Adrenal gland (tissue), 12 donors: ENCODE data around the gene TMC2. TPM values are rescaled to one million over a fixed set of nuclear protein-coding genes. Genes with fewer than 3 reads are reported as not detected.

ENCODE experiments used
- DNase-seq, 7 donors: peaks; one replicate each; pipeline ENCODE4 v3.0.0-alpha.2; 2019 to 2020
- H3K27ac ChIP-seq, 5 donors: fragments of 200-600 bp; sonication (generic) in 4 of 5; 1 replicate in 3 of 5; 2 replicates in 2 of 5; pipeline versions ENCODE4 v1.5.1 to v1.8.0; 2016 to 2020; ENCODE audit warnings: mild to moderate bottlenecking in 1 of 5
- H3K27me3 ChIP-seq: fragments of 200-600 bp; 2 replicates; pipeline ENCODE4 v1.8.0; 2021
- H3K36me3 ChIP-seq, 2 donors: fragments of 200-600 bp; replicated peaks in 1 of 2; 1 replicate in 1 of 2; 2 replicates in 1 of 2; pipeline versions ENCODE4 v1.5.1 to v1.8.0; 2018 to 2022
- H3K4me1 ChIP-seq, 2 donors: fragments of 200-600 bp; replicated peaks in 1 of 2; 1 replicate in 1 of 2; 2 replicates in 1 of 2; pipeline versions ENCODE4 v1.5.1 to v1.8.0; 2018 to 2021
- H3K4me3 ChIP-seq, 4 donors: fragments of 200-600 bp; sonication (generic) in 3 of 4; one replicate each; pipeline ENCODE4 v1.5.1; 2016 to 2018
- H3K9me3 ChIP-seq, 3 donors: fragments of 200-600 bp; sonication (generic) in 1 of 3; replicated peaks in 1 of 3; 1 replicate in 2 of 3; 2 replicates in 1 of 3; pipeline versions ENCODE4 v1.5.1 to v1.8.0; 2016 to 2021
- CTCF ChIP-seq, 6 experiments: fragments of 450-650 bp in 4 of 6; fragments of 200-600 bp in 2 of 6; sonication (generic) in 1 of 6; IDR thresholded peaks; 1 replicate in 5 of 6; 2 replicates in 1 of 6; pipeline versions ENCODE4 v1.5.1 to v1.8.0; 2016 to 2021; ENCODE audit warnings: antibody characterized with exemption in 6 of 6, mild to moderate bottlenecking in 2 of 6, moderate library complexity in 1 of 6
- POLR2A ChIP-seq, 2 donors: fragments of 450-650 bp; IDR thresholded peaks; one replicate each; pipeline ENCODE4 v1.6.1; 2017; ENCODE audit warnings: antibody characterized with exemption in 2 of 2, mild to moderate bottlenecking in 2 of 2, moderate library complexity in 1 of 2
- WGBS, 4 donors: extraction: QIAGEN DNeasy Blood & Tissue Kit in 2 of 4; methylation state at CpG; one replicate each; pipeline versions ENCODE4 v1.1.5 to v1.1.7; 2013 to 2017; 5-methylcytosine and 5-hydroxymethylcytosine counted together
- intact Hi-C, 2 donors: fragments of 100-400 bp; cut with DNase I; formaldehyde crosslinking; loops; one replicate each; pipeline versions ENCODE4 v1.14.1 to v1.15.0; 2022 to 2023
- polyA plus RNA-seq, 3 donors: library from polyadenylated mRNA; stranded (reverse); fragments of 200-250 nt in 2 of 3; fragments of 350-450 nt in 1 of 3; fragmentation: Illumina TruSeq in 1 of 3; extraction: RNeasy Lipid Tissue Mini Kit (QIAGEN cat#74804) in 1 of 3; gene quantifications; one replicate each; pipeline ENCODE4 v1.2.3, GENCODE V29; 2013 to 2014
- total RNA-seq, 9 donors: library from RNA; depleted of rRNA in 4 of 9; stranded (reverse); fragments of >200 nt in 4 of 9; fragments of 120-200 nt in 1 of 9; fragmentation: NEBNext Ultra II Directional in 1 of 9; extraction: Animal tissue kit (Norgen Biotek cat#: 25700) in 1 of 9; gene quantifications; one replicate each; pipeline versions ENCODE4 v1.1.0 to v1.2.4, GENCODE V29; 2013 to 2023
- donor health status: healthy with polysubstance abuse.
- donor health status: Bipolar disorder and iron deficiency.
- donor health status: DM: yes; HTN: yes; CAD: no.
- donor health status: DM: no; HTN: no; CAD: no.
- donor health status: DM: no; HTN: no; CAD: no.
- donor health status: DM: yes; HTN: yes; CAD: no.

The TMC2 gene
- total and polyA plus RNA-seq, 12 donors = 0.11 to 1.3 (median 0.42) TPM; not detected in 7

GRCh38 chr20:2585811-2586210, 49.4 kb downstream of the TMC2 start:
- Histone ChIP-seq H3K4me1 (no peaks in the 10 kb centered on the region), H3K27me3 (peaks cover 4% of the 10 kb centered on the region), H3K4me3 (no peak overlapping the region), H3K27ac (no peak overlapping the region), H3K36me3 (no peaks in the 10 kb centered on the region), H3K9me3 (no peaks in the 10 kb centered on the region)
- TF ChIP-seq POLR2A (IDR thresholded peaks at IDR 0.05) (no peak), CTCF (IDR thresholded peaks at IDR 0.05) (no peak)
- DNase-seq = no peak
- intact Hi-C loops = no loop called here
- WGBS, 4 donors = 36 to 58% (median 47%) methylated on average over 1 of the region's 1 CpG

- H3K36me3 ChIP-seq = no peaks in the 10 kb centered on the region
- H3K9me3 ChIP-seq = no peaks in the 10 kb centered on the region
- no peak overlapping the region for H3K27ac ChIP-seq
- H3K27me3 ChIP-seq = peaks cover 8% of the 10 kb centered on the region
- TF ChIP-seq POLR2A (IDR thresholded peaks at IDR 0.05) (no peak), CTCF (IDR thresholded peaks at IDR 0.05) (no peak)
- no peaks in the 10 kb centered on the region for H3K4me1 ChIP-seq
- H3K4me3 ChIP-seq = no peak overlapping the region
- intact Hi-C loops = no loop called here
- WGBS, 4 donors = 63 to 72% (median 70%) methylated on average over 1 of the region's 1 CpG
- no peak for DNase-seq
Observed at GRCh38 chr20:2593756-2594155, 57.4 kb downstream of the TMC2 start.

- H3K27me3 ChIP-seq = peaks cover 8% of the 10 kb centered on the region
- H3K27ac ChIP-seq = no peak overlapping the region
- no peaks in the 10 kb centered on the region for H3K36me3 ChIP-seq
- H3K4me1 ChIP-seq = no peaks in the 10 kb centered on the region
- DNase-seq = no peak
- H3K9me3 ChIP-seq = no peaks in the 10 kb centered on the region
- no peak for TF ChIP-seq POLR2A (IDR thresholded peaks at IDR 0.05)
- TF ChIP-seq CTCF (IDR thresholded peaks at IDR 0.05) = no peak
- intact Hi-C loops = no loop called here
- H3K4me3 ChIP-seq = no peak overlapping the region
- WGBS, 4 donors = 80 to 94% (median 85%) methylated on average over 2 of the region's 2 CpGs
Observed at GRCh38 chr20:2595076-2595475, 58.7 kb downstream of the TMC2 start.

GRCh38 chr20:2596673-2597279, 60.4 kb downstream of the TMC2 start:
- Histone ChIP-seq H3K27ac (no peak overlapping the region), H3K9me3 (no peaks in the 10 kb centered on the region), H3K4me3 (no peak overlapping the region), H3K4me1 (no peaks in the 10 kb centered on the region), H3K36me3 (no peaks in the 10 kb centered on the region), H3K27me3 (peaks cover 4% of the 10 kb centered on the region)
- WGBS, 4 donors = 53 to 66% (median 63%) methylated on average over 8 of the region's 8 CpGs
- DNase-seq = no peak
- TF ChIP-seq CTCF (IDR thresholded peaks at IDR 0.05) = no peak
- no peak for TF ChIP-seq POLR2A (IDR thresholded peaks at IDR 0.05)
- intact Hi-C loops = no loop called here
